PC-9 (cell line): ENCODE data around the gene PSMD11.

Source experiments
- CTCF ChIP-seq: fragments of 200-600 bp; sonication (generic); conservative IDR thresholded peaks from 2 replicates; pipeline ENCODE4 v1.6.1; 2017; ENCODE audit warnings: mixed run types, antibody characterized with exemption, mild to moderate bottlenecking, moderate library complexity
- EZH2 ChIP-seq: fragments of 200-600 bp; sonication (generic); IDR thresholded peaks from 2 replicates; pipeline ENCODE4 v1.8.0; 2017; ENCODE audit warnings: antibody characterized with exemption, low read depth

- TF ChIP-seq CTCF (no peak), EZH2 (no peak)
Measured at GRCh38 chr17:32517982-32518381, 73.7 kb downstream of the PSMD11 start.
